Panc1 (cell line): Measurements from ENCODE around the gene SLF2. TPM values are rescaled to one million over a fixed set of nuclear protein-coding genes. Genes with fewer than 3 reads are reported as not detected.

ENCODE experiments used
- ATAC-seq: fragments of 200-7000 bp; cut with Tn5 transposase; 2 replicates; pipeline ENCODE4 v1.9.1; 2020; ENCODE audit warnings: mild to moderate bottlenecking, moderate library complexity
- BruUV-seq: library from RNA; stranded (reverse); fragments of 400-500 nt; replicated peaks from 2 replicates; lab custom pipeline; 2021; lab: Mats Ljungman, UMichigan
- CTCF ChIA-PET: fragments of 300-600 bp; sonication (Branson Sonifier 250); formaldehyde crosslinking; loops from one replicate; lab custom pipeline; 2022; ENCODE audit warnings: antibody characterized with exemption; lab: Charles Lee
- POLR2A ChIA-PET: fragments of 300-600 bp; sonication (Branson Sonifier 250); formaldehyde crosslinking; loops from one replicate; lab custom pipeline; 2022; ENCODE audit warnings: antibody characterized with exemption; lab: Charles Lee
- DNase-seq: peaks from one replicate; pipeline ENCODE4 v3.0.0-alpha.2; 2010; ENCODE audit warnings: low read depth, low spot score
- H3K27ac ChIP-seq: 2 replicates; pipeline ENCODE4 v1.5.1; 2011; ENCODE audit warnings: mild to moderate bottlenecking, low read length, inconsistent platforms
- H3K27me3 ChIP-seq: fragments of 200-500 bp; sonication (Bioruptor generic); 2 replicates; pipeline ENCODE4 v1.6.0; 2014; ENCODE audit warnings: low read length, inconsistent platforms; ENCODE audit not compliant: control insufficient read depth, insufficient read depth
- H3K36me3 ChIP-seq: fragments of 200-500 bp; sonication (Bioruptor generic); 2 replicates; pipeline ENCODE4 v1.5.1; 2014; ENCODE audit warnings: inconsistent platforms, mild to moderate bottlenecking, low read length, moderate library complexity; ENCODE audit not compliant: control insufficient read depth, insufficient read depth
- H3K4me1 ChIP-seq: 2 replicates; pipeline ENCODE4 v1.5.1; 2011; ENCODE audit warnings: inconsistent platforms, mild to moderate bottlenecking, low read length, moderate library complexity; ENCODE audit not compliant: control insufficient read depth, insufficient read depth
- H3K4me3 ChIP-seq, 2 experiments: 2 replicates each; pipeline ENCODE4 v1.5.1; 2011 to 2012; ENCODE audit warnings: low read depth in 2 of 2, low read length in 2 of 2, mild to moderate bottlenecking in 2 of 2, inconsistent platforms in 1 of 2, moderate library complexity in 1 of 2
- H3K9me3 ChIP-seq: fragments of 200-500 bp; sonication (Bioruptor generic); 2 replicates; pipeline ENCODE4 v1.5.1; 2014; ENCODE audit warnings: low read depth, mild to moderate bottlenecking, inconsistent platforms, low read length, moderate library complexity; ENCODE audit not compliant: control insufficient read depth, insufficient read depth
- CTCF ChIP-seq: fragments of 450-650 bp; IDR thresholded peaks from 2 replicates; pipeline ENCODE4 v1.5.1; 2017; ENCODE audit warnings: mild to moderate bottlenecking
- POLR2AphosphoS5 ChIP-seq: IDR thresholded peaks from 2 replicates; pipeline ENCODE4 v1.6.1; 2012; ENCODE audit warnings: mild to moderate bottlenecking, low read depth, low read length, moderate library complexity
- SIN3A ChIP-seq: IDR thresholded peaks from 2 replicates; pipeline ENCODE4 v1.6.1; 2012; ENCODE audit warnings: low read depth, mild to moderate bottlenecking, low read length, moderate library complexity, borderline replicate concordance; ENCODE audit not compliant: insufficient read depth
- TCF7L2 ChIP-seq: IDR thresholded peaks from 2 replicates; pipeline ENCODE4 v1.6.1; 2011; ENCODE audit warnings: mild to moderate bottlenecking, low read depth, low read length, inconsistent platforms
- in situ Hi-C: cut with HindIII; loops from 2 replicates; pipeline ENCODE4 v1.10.0; 2016; ENCODE audit warnings: low sequenced_read_pairs, low pct_unique_long_range_greater_than_20kb
- intact Hi-C: fragments of 100-400 bp; cut with micrococcal nuclease; formaldehyde crosslinking; loops from one replicate; pipeline ENCODE4 v1.10.0; 2022; ENCODE audit not compliant: unreplicated experiment
- total RNA-seq: library from RNA; stranded (reverse); gene quantifications from one replicate; pipeline ENCODE4 v1.2.1, GENCODE V29; 2021; ENCODE audit not compliant: unreplicated experiment
- TF ChIP-seq, protein P1 (sequence below), 2 experiments: IDR thresholded peaks; 2 replicates each; pipeline ENCODE4 v1.6.1; 2011 to 2012; ENCODE audit warnings: low read depth in 2 of 2, control low read depth in 1 of 2, low read length in 1 of 2, mild to moderate bottlenecking in 1 of 2, moderate library complexity in 1 of 2; ENCODE audit not compliant: insufficient read depth in 1 of 2

SLF2 gene
- total RNA-seq, 1 experiment from 2014 or later = 38.8 TPM

DNA sequence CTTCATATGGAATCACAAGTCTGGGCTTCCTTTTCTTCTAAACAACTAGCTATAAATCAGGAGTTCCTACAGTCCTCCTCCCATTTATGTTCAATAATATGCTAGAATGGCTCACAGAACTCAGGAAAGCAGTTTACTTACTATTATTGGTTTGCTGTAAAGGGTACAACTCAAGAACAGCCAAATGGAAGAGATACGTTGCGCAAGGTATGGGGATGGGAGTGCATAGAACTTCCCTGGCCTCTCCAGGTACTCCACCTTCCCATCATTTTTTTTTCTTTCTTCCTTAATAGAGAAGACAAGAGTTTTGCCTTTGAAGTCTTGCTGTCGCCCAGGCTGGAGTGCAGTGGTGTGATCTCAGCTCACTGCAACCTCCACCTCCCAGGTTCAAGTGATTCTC, 29.5 kb downstream of the SLF2 start:
- TF ChIP-seq SIN3A (no peak), CTCF (no peak), POLR2AphosphoS5 (no peak), TCF7L2 (no peak)
- TF ChIP-seq, protein P1, sequence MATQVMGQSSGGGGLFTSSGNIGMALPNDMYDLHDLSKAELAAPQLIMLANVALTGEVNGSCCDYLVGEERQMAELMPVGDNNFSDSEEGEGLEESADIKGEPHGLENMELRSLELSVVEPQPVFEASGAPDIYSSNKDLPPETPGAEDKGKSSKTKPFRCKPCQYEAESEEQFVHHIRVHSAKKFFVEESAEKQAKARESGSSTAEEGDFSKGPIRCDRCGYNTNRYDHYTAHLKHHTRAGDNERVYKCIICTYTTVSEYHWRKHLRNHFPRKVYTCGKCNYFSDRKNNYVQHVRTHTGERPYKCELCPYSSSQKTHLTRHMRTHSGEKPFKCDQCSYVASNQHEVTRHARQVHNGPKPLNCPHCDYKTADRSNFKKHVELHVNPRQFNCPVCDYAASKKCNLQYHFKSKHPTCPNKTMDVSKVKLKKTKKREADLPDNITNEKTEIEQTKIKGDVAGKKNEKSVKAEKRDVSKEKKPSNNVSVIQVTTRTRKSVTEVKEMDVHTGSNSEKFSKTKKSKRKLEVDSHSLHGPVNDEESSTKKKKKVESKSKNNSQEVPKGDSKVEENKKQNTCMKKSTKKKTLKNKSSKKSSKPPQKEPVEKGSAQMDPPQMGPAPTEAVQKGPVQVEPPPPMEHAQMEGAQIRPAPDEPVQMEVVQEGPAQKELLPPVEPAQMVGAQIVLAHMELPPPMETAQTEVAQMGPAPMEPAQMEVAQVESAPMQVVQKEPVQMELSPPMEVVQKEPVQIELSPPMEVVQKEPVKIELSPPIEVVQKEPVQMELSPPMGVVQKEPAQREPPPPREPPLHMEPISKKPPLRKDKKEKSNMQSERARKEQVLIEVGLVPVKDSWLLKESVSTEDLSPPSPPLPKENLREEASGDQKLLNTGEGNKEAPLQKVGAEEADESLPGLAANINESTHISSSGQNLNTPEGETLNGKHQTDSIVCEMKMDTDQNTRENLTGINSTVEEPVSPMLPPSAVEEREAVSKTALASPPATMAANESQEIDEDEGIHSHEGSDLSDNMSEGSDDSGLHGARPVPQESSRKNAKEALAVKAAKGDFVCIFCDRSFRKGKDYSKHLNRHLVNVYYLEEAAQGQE (IDR thresholded peaks at IDR 0.05; ENCODE audit: insufficient read depth in 1 of 2, low read depth in 2 of 2, low read length in 1 of 2) = no peak
- H3K27me3 ChIP-seq = no peaks in the 10 kb centered on the region
- in situ Hi-C loops (no loop called here), intact Hi-C loops (no loop called here)
- H3K4me3 ChIP-seq = no peak overlapping the region
- no peak overlapping the region for H3K27ac ChIP-seq
- POLR2A ChIA-PET = no interaction called here
- no peaks in the 10 kb centered on the region for H3K9me3 ChIP-seq
- BruUV-seq = no TSS peak
- no peaks in the 10 kb centered on the region for H3K4me1 ChIP-seq
- ATAC-seq = no peak
- peaks cover 60% of the 10 kb centered on the region for H3K36me3 ChIP-seq
- no peak for DNase-seq
- CTCF ChIA-PET = no interaction called here

DNA sequence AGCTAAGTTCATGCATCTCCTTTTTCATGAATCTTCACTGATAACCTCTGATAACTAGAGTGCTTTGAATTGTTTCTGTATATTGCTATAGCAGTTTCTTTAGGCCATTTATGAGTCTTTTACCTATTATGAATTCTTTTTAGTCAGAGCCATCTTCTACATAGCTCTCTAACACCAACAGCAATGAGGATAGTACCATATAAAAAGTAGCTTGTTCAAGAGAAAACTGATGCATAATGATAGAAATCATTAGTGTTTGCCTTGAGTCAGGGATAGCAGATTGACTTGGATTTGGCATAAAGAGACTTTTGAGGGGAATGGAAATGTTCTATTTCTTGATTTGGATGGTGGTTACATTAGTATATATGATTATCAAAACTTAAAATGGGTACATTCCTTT, 30.7 kb downstream of the SLF2 start:
- BruUV-seq = TSS peak; percentile 33
- ATAC-seq = no peak
- no peak overlapping the region for H3K4me3 ChIP-seq
- no peak for TF ChIP-seq CTCF
- H3K27me3 ChIP-seq = no peaks in the 10 kb centered on the region
- H3K36me3 ChIP-seq = peaks cover 63% of the 10 kb centered on the region
- intact Hi-C loops (no loop called here), in situ Hi-C loops (no loop called here)
- no peak overlapping the region for H3K27ac ChIP-seq
- ChIA-PET CTCF (interaction anchor here (0.6 kb wide), 1 partner anchor 11 kb away, joined by 4 read pairs; no protein-coding TSS in a partner anchor), POLR2A (interaction anchor here (0.6 kb wide), 1 partner anchor 463 kb away, joined by 4 read pairs; no protein-coding TSS in a partner anchor)
- no peaks in the 10 kb centered on the region for H3K4me1 ChIP-seq
- H3K9me3 ChIP-seq = no peaks in the 10 kb centered on the region
- DNase-seq = no peak

DNA sequence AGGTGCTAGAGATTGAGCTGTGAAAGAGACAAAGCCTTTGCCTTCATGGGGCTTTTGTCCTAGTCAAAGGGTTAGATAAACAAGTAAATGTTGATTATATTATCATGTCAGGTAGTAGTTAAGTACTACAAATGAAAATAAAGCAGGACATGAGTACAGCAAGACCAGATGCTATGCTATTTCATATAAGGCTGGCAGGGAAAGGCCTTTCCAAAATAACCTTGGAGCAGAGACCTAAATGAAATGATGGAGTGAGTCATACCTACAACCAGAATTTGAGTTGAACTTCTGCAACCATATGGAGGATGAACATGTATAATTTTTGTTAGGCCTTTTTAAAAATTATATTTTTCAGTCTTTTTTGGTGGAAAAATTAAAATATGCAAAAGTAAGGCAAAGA, 33.0 kb downstream of the SLF2 start:
- DNase-seq (no peak), ATAC-seq (no peak)
- ChIA-PET CTCF (no interaction called here), POLR2A (no interaction called here)
- Histone ChIP-seq H3K27me3 (no peaks in the 10 kb centered on the region), H3K4me1 (no peaks in the 10 kb centered on the region), H3K36me3 (peaks cover 68% of the 10 kb centered on the region), H3K9me3 (no peaks in the 10 kb centered on the region), H3K27ac (no peak overlapping the region), H3K4me3 (no peak overlapping the region)
- intact Hi-C loops (no loop called here), in situ Hi-C loops (no loop called here)
- TF ChIP-seq SIN3A (no peak), TCF7L2 (no peak), POLR2AphosphoS5 (no peak), CTCF (no peak)
- TF ChIP-seq, protein P1 (IDR thresholded peaks at IDR 0.05; ENCODE audit: insufficient read depth in 1 of 2, low read depth in 2 of 2, low read length in 1 of 2) = no peak
- BruUV-seq = no TSS peak
